Measurements from ENCODE around the gene PTPRG. TPM values are rescaled to one million over a fixed set of nuclear protein-coding genes. Genes with fewer than 3 reads are reported as not detected.
A peak's percentile ranks its signal among the peaks of the same experiment; 100 is the strongest.

The PTPRG gene
- total RNA-seq, 4 donors from 2014 or later: 21.1 to 54.2 (median 30.6) TPM

DNA sequence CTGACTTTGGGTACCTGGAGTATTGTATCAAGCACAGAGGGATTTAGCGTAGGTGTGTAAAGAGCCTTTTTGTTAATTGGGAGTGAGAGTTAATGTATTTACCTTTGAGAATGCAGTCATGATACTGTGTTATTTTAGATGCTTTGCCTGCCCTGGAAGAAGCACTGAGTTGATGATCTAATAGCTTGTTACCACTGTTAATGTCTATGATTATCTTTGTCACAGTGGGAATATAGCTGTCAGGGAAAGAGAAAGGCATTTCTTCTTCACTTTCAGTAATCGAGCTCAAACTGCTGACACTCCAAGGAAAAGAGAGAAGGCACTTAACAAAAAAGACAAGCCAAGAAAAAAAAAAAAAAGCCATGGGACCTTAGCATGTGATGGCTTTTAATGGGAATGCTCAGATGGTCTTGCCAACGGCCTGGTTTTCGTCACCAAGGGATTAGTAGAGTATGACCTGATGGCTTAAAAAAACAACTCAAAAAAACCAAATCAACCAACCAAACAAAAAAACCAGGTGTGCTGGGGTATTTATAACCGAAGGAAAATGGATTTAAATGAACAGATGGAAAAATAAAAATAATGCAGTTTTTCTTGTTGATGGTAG is 387.4 kb downstream of the PTPRG start:
- no peak for ATAC-seq
- no peak for DNase-seq
- Histone ChIP-seq H3K9me3 (no peaks in the 10 kb centered on the region), H3K36me3 (no peaks in the 10 kb centered on the region), H3K27me3 (no peaks in the 10 kb centered on the region), H3K27ac (peak overlapping the region in 1 of 4 donors; percentile 53), H3K4me1 (peaks cover 44 to 52% of the 10 kb centered on the region in 2 donors), H3K4me3 (no peak overlapping the region)
- in situ Hi-C loops (cut with MboI; ENCODE audit: low sequenced_read_pairs in 4 of 4) (loop anchor here in 1 of 4 donors (25.0 kb wide), 1 partner anchor 387 kb away; the partner anchor contains the start of gene PTPRG), intact Hi-C loops (cut with DNase I; ENCODE audit: low total_unique reads) (no loop called here)
- TF ChIP-seq, protein P1, sequence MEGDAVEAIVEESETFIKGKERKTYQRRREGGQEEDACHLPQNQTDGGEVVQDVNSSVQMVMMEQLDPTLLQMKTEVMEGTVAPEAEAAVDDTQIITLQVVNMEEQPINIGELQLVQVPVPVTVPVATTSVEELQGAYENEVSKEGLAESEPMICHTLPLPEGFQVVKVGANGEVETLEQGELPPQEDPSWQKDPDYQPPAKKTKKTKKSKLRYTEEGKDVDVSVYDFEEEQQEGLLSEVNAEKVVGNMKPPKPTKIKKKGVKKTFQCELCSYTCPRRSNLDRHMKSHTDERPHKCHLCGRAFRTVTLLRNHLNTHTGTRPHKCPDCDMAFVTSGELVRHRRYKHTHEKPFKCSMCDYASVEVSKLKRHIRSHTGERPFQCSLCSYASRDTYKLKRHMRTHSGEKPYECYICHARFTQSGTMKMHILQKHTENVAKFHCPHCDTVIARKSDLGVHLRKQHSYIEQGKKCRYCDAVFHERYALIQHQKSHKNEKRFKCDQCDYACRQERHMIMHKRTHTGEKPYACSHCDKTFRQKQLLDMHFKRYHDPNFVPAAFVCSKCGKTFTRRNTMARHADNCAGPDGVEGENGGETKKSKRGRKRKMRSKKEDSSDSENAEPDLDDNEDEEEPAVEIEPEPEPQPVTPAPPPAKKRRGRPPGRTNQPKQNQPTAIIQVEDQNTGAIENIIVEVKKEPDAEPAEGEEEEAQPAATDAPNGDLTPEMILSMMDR (IDR thresholded peaks at IDR 0.05 in 4 of 5, conservative IDR thresholded peaks at IDR 0.05 in 1 of 5): no peak
- TF ChIP-seq POLR2A (IDR thresholded peaks at IDR 0.05): no peak

DNA sequence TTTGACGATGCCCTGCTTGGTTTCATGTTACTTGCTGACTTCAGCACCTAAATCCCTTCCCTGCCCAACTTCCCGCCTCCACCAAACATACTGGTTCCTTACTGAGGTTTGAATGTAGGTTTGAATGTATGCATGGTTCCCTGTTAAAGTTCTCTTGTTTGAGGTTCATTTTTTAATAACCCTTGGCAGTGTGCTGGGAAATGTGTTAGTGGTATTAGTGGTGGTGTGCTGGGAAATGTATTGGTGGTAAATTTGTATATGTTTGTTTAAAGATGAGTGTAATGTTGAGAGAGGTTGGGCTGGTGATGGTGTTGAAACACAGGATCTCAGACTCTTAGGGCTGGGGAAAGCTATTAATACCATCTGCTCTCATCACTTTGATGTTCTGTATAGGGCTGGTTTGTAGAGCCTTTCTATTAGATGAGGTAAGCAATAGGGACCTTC is 392.7 kb downstream of the PTPRG start:
- ATAC-seq: peak; percentile 73 to 83
- Histone ChIP-seq H3K27ac (peak overlapping the region in 2 of 4 donors; percentile 1 to 60), H3K4me1 (peaks cover 53 to 54% of the 10 kb centered on the region in 2 donors), H3K27me3 (no peaks in the 10 kb centered on the region), H3K9me3 (no peaks in the 10 kb centered on the region), H3K36me3 (no peaks in the 10 kb centered on the region), H3K4me3 (no peak overlapping the region)
- in situ Hi-C loops (cut with MboI; ENCODE audit: low sequenced_read_pairs in 4 of 4) (no loop called here), intact Hi-C loops (cut with DNase I; ENCODE audit: low total_unique reads) (loop anchor here (5.0 kb wide), 1 partner anchor 233 kb away; no protein-coding TSS in a partner anchor)
- no peak for DNase-seq
- no peak for TF ChIP-seq POLR2A (IDR thresholded peaks at IDR 0.05)
- TF ChIP-seq, protein P1 (IDR thresholded peaks at IDR 0.05 in 4 of 5, conservative IDR thresholded peaks at IDR 0.05 in 1 of 5): no peak

DNA sequence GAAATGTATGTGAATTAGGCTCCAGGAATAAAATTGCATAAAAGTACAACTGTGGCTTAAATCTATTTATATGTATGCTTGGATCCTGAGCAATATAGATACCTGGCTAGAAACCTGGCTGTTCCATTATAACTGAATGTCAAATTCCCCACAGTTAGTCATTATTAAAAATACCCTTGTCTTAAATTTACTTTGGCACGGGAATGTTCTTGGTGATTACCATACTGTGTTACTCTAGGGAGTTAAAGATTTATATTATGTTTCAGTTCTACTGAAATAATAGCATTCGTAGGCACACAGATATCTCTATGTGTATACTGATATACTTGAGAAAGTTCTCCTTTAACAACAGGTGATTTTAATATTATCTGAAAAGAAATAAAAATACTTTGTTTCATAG is 394.1 kb downstream of the PTPRG start:
- TF ChIP-seq, protein P1 (IDR thresholded peaks at IDR 0.05 in 4 of 5, conservative IDR thresholded peaks at IDR 0.05 in 1 of 5): no peak
- no peak for TF ChIP-seq POLR2A (IDR thresholded peaks at IDR 0.05)
- no peaks in the 10 kb centered on the region for H3K27me3 ChIP-seq
- in situ Hi-C loops (cut with MboI; ENCODE audit: low sequenced_read_pairs in 4 of 4): no loop called here
- DNase-seq (no peak), ATAC-seq (no peak)
- H3K4me3 ChIP-seq: peak overlapping the region in 3 of 4 donors; percentile 0 to 36 (median 15)
- H3K4me1 ChIP-seq: peaks cover 42 to 45% of the 10 kb centered on the region in 2 donors
- no peaks in the 10 kb centered on the region for H3K9me3 ChIP-seq
- H3K27ac ChIP-seq: peak overlapping the region in 3 of 4 donors; percentile 42 to 68 (median 49)
- intact Hi-C loops (cut with DNase I; ENCODE audit: low total_unique reads): no loop called here
- no peaks in the 10 kb centered on the region for H3K36me3 ChIP-seq

DNA sequence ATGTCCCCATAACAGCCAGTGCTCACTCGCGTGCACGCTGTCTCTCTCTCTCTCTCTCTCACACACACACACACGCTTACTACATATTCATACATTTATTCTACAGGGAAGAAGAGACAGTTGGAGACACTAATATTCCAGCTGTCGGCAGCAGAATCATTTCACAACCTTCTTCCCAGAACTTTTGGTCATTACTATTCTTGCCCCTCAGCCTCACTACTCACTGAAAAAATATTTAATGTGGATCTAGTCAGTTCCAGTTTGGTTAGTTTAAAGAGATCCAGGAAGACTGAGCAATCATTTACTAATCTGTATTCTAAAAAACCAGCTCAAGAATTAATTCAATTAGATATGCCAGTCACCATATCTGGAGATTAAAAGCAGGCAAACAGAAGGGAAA is 394.9 kb downstream of the PTPRG start:
- ATAC-seq: peak; percentile 26 to 65
- TF ChIP-seq, protein P1 (IDR thresholded peaks at IDR 0.05 in 4 of 5, conservative IDR thresholded peaks at IDR 0.05 in 1 of 5): no peak
- no peak for TF ChIP-seq POLR2A (IDR thresholded peaks at IDR 0.05)
- in situ Hi-C loops (cut with MboI; ENCODE audit: low sequenced_read_pairs in 4 of 4): no loop called here
- Histone ChIP-seq H3K27me3 (no peaks in the 10 kb centered on the region), H3K9me3 (no peaks in the 10 kb centered on the region), H3K4me3 (peak overlapping the region in 3 of 4 donors; percentile 0 to 36 (median 15)), H3K4me1 (peaks cover 40 to 45% of the 10 kb centered on the region in 2 donors), H3K36me3 (no peaks in the 10 kb centered on the region), H3K27ac (peak overlapping the region in 3 of 4 donors; percentile 42 to 68 (median 49))
- DNase-seq: no peak
- intact Hi-C loops (cut with DNase I; ENCODE audit: low total_unique reads): no loop called here
